ENCODE results near the gene ANKFN1. TPM values are rescaled to one million over a fixed set of nuclear protein-coding genes. Genes with fewer than 3 reads are reported as not detected.

The ANKFN1 gene
- total RNA-seq, 1 experiment from 2014 or later = not detected

DNA sequence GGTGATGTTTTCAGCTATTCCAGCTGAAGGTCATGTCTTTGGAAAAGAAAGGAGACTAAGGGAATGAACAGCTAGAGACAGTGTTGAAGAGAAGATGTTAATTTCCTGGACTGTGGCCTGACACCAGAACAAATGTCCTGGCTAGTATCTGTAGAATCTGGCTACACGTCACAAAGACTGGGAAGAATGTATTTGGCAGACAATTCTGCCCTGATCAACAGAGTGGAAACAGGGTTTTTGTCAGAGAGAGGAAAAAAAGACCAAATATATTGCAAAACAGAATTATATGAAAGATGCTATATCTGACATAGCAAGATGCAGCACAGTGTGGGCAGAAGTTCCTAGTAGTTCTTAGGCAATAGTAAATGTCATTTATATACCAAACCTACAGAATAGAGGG lies 17.0 kb upstream of the ANKFN1 start:
- Histone ChIP-seq H3K23ac (ENCODE audit: insufficient read length, low read depth, low read length) (no peak overlapping the region), H4K5ac (ENCODE audit: insufficient read length, low read depth, low read length) (no peak overlapping the region), H3K79me1 (ENCODE audit: insufficient read depth, low read depth, low read length, poor library complexity, severe bottlenecking) (no peaks in the 10 kb centered on the region), H4K20me1 (ENCODE audit: control insufficient read depth, insufficient read depth, insufficient read length) (no peaks in the 10 kb centered on the region), H3K4ac (ENCODE audit: low read depth, low read length) (no peak overlapping the region), H3K56ac (ENCODE audit: insufficient read length, low read depth, low read length) (no peak overlapping the region), H3K18ac (ENCODE audit: insufficient read length, low read depth, low read length) (no peak overlapping the region), H3K9me3 (ENCODE audit: control insufficient read depth, low read depth, low read length) (no peaks in the 10 kb centered on the region), H3K14ac (ENCODE audit: insufficient read depth, low read length) (no peak overlapping the region), H3K4me2 (ENCODE audit: insufficient read depth, insufficient read length, low read length) (no peak overlapping the region), H2BK12ac (ENCODE audit: insufficient read length, low read depth, low read length) (no peak overlapping the region), H3K27me3 (ENCODE audit: insufficient read depth, low read length) (no peaks in the 10 kb centered on the region; the same call in 1 of the 2 replicates), H2BK120ac (ENCODE audit: low read depth, low read length, poor library complexity, severe bottlenecking) (no peak overlapping the region), H2AK5ac (ENCODE audit: insufficient read length, low read length) (no peak overlapping the region), H4K91ac (ENCODE audit: insufficient read length, low read depth, low read length) (no peak overlapping the region), H3K9ac (ENCODE audit: extremely low read depth, insufficient read length, low read length) (no peak overlapping the region), H3K23me2 (ENCODE audit: insufficient read length, low read depth, low read length, poor library complexity, severe bottlenecking) (no peaks in the 10 kb centered on the region), H4K8ac (replicated peaks; ENCODE audit: insufficient read length, low read depth, low read length) (no peak overlapping the region), H3K27ac (ENCODE audit: insufficient read length, low read depth, low read length) (no peak overlapping the region), H2BK15ac (ENCODE audit: low read depth, low read length) (no peak overlapping the region), H2BK20ac (ENCODE audit: low read depth, low read length, poor library complexity, severe bottlenecking) (no peak overlapping the region), H3K79me2 (ENCODE audit: insufficient read depth, low read length) (no peaks in the 10 kb centered on the region), H2BK5ac (ENCODE audit: insufficient read length, low read length) (no peak overlapping the region), H2AFZ (ENCODE audit: low read length) (no peak overlapping the region), H3T11ph (ENCODE audit: low read length) (no peak overlapping the region), H3K4me1 (ENCODE audit: insufficient read depth, low read length) (no peaks in the 10 kb centered on the region)
- Mint-ChIP-seq H3K4me3 (no peak overlapping the region), H3K9me3 (no peaks in the 10 kb centered on the region), H3K27ac (no peak overlapping the region), H3K36me3 (ENCODE audit: insufficient read depth in 1 of 3, low read depth in 3 of 3) (no peaks in the 10 kb centered on the region), H3K4me1 (peaks cover 0 to 7% of the 10 kb centered on the region in 2 experiments; a peak in 1 of 4 replicates), H3K27me3 (ENCODE audit: low read depth) (no peaks in the 10 kb centered on the region)
- WGBS (ENCODE audit: extremely low coverage, insufficient read length, low lambda C conversion rate) = no CpG with 5 or more reads among the region's 1 CpG
- TF ChIP-seq, protein P1, sequence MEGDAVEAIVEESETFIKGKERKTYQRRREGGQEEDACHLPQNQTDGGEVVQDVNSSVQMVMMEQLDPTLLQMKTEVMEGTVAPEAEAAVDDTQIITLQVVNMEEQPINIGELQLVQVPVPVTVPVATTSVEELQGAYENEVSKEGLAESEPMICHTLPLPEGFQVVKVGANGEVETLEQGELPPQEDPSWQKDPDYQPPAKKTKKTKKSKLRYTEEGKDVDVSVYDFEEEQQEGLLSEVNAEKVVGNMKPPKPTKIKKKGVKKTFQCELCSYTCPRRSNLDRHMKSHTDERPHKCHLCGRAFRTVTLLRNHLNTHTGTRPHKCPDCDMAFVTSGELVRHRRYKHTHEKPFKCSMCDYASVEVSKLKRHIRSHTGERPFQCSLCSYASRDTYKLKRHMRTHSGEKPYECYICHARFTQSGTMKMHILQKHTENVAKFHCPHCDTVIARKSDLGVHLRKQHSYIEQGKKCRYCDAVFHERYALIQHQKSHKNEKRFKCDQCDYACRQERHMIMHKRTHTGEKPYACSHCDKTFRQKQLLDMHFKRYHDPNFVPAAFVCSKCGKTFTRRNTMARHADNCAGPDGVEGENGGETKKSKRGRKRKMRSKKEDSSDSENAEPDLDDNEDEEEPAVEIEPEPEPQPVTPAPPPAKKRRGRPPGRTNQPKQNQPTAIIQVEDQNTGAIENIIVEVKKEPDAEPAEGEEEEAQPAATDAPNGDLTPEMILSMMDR (conservative IDR thresholded peaks at IDR 0.05) = no peak
- DNase-seq = no peak
